Endothelial cell (in vitro differentiated cells): ENCODE measurements around the gene FARS2. TPM values are rescaled to one million over a fixed set of nuclear protein-coding genes. Genes with fewer than 3 reads are reported as not detected.

ENCODE experiments used
- DNase-seq: peaks from one replicate; pipeline ENCODE4 v3.0.0; 2021; ENCODE audit warnings: low spot score
- H3K27ac Mint-ChIP-seq: one replicate; pipeline ENCODE4 v1.8.0; 2021; ENCODE audit warnings: mixed read lengths, inconsistent platforms; ENCODE audit not compliant: unreplicated experiment
- H3K27me3 Mint-ChIP-seq: one replicate; pipeline ENCODE4 v1.8.0; 2021; ENCODE audit warnings: mild to moderate bottlenecking, moderate library complexity, mixed read lengths, inconsistent platforms; ENCODE audit not compliant: unreplicated experiment
- H3K36me3 Mint-ChIP-seq: one replicate; pipeline ENCODE4 v1.8.0; 2021; ENCODE audit warnings: mild to moderate bottlenecking, low read depth, mixed read lengths, inconsistent platforms; ENCODE audit not compliant: unreplicated experiment
- H3K4me1 Mint-ChIP-seq: one replicate; pipeline ENCODE4 v1.8.0; 2021; ENCODE audit warnings: mild to moderate bottlenecking, mixed read lengths, inconsistent platforms; ENCODE audit not compliant: unreplicated experiment
- H3K4me3 Mint-ChIP-seq: one replicate; pipeline ENCODE4 v1.8.0; 2021; ENCODE audit warnings: mild to moderate bottlenecking, mixed read lengths, inconsistent platforms; ENCODE audit not compliant: unreplicated experiment
- H3K9me3 Mint-ChIP-seq: one replicate; pipeline ENCODE4 v1.8.0; 2021; ENCODE audit warnings: mixed read lengths, inconsistent platforms; ENCODE audit not compliant: unreplicated experiment
- CTCF ChIP-seq: fragments of 200-600 bp; sonication (generic); IDR thresholded peaks from one replicate; pipeline ENCODE4 v1.5.0; 2021; ENCODE audit warnings: antibody characterized with exemption; ENCODE audit not compliant: unreplicated experiment
- total RNA-seq: library from RNA; stranded (reverse); fragmentation: NEBNext Ultra II Directional; extraction: Animal tissue kit (Norgen Biotek cat#: 25700); gene quantifications from one replicate; pipeline ENCODE4 v1.2.1, GENCODE V29; 2021; ENCODE audit not compliant: unreplicated experiment

The FARS2 gene
- total RNA-seq, 1 donor from 2014 or later, result 17.8 TPM

- no peaks in the 10 kb centered on the region for H3K9me3 Mint-ChIP-seq
- no peaks in the 10 kb centered on the region for H3K36me3 Mint-ChIP-seq
- H3K4me3 Mint-ChIP-seq, result no peak overlapping the region
- no peak overlapping the region for H3K27ac Mint-ChIP-seq
- H3K27me3 Mint-ChIP-seq, result peaks cover 3% of the 10 kb centered on the region
- no peaks in the 10 kb centered on the region for H3K4me1 Mint-ChIP-seq
- no peak for TF ChIP-seq CTCF
- DNase-seq, result no peak
Measured at GRCh38 chr6:5513408-5513807, 252.1 kb downstream of the FARS2 start.

- no peak for DNase-seq
- TF ChIP-seq CTCF, result no peak
- H3K4me1 Mint-ChIP-seq, result no peaks in the 10 kb centered on the region
- no peaks in the 10 kb centered on the region for H3K9me3 Mint-ChIP-seq
- no peak overlapping the region for H3K4me3 Mint-ChIP-seq
- H3K27ac Mint-ChIP-seq, result no peak overlapping the region
- no peaks in the 10 kb centered on the region for H3K36me3 Mint-ChIP-seq
- H3K27me3 Mint-ChIP-seq, result peaks cover 3% of the 10 kb centered on the region
Measured at GRCh38 chr6:5514353-5514752, 253.0 kb downstream of the FARS2 start.

GRCh38 chr6:5515200-5515599, 253.9 kb downstream of the FARS2 start:
- Mint-ChIP-seq H3K4me1 (no peaks in the 10 kb centered on the region), H3K9me3 (no peaks in the 10 kb centered on the region), H3K36me3 (no peaks in the 10 kb centered on the region), H3K27ac (no peak overlapping the region), H3K27me3 (peaks cover 3% of the 10 kb centered on the region), H3K4me3 (no peak overlapping the region)
- DNase-seq, result no peak
- TF ChIP-seq CTCF, result no peak

- Mint-ChIP-seq H3K27me3 (peaks cover under 1% of the 10 kb centered on the region), H3K9me3 (no peaks in the 10 kb centered on the region), H3K4me1 (peaks cover 2% of the 10 kb centered on the region), H3K4me3 (no peak overlapping the region), H3K27ac (no peak overlapping the region), H3K36me3 (no peaks in the 10 kb centered on the region)
- no peak for DNase-seq
- TF ChIP-seq CTCF, result no peak
Measured at GRCh38 chr6:5516036-5516435, 254.7 kb downstream of the FARS2 start.

GRCh38 chr6:5517796-5518195, 256.5 kb downstream of the FARS2 start:
- Mint-ChIP-seq H3K27ac (no peak overlapping the region), H3K27me3 (no peaks in the 10 kb centered on the region), H3K4me3 (no peak overlapping the region), H3K36me3 (no peaks in the 10 kb centered on the region), H3K9me3 (no peaks in the 10 kb centered on the region), H3K4me1 (peaks cover 7% of the 10 kb centered on the region)
- DNase-seq, result no peak
- no peak for TF ChIP-seq CTCF
